Measurements from ENCODE around the gene FALEC. TPM values are rescaled to one million over a fixed set of nuclear protein-coding genes. Genes with fewer than 3 reads are reported as not detected.

The FALEC gene
- total RNA-seq, 1 experiment from 2014 or later, result not detected

GRCh38 chr1:150545486-150546032 lies 30.0 kb downstream of the FALEC start:
- peak; percentile 2 for DNase-seq (ENCODE audit: low spot score)

GRCh38 chr1:150546294-150546937 lies 30.9 kb downstream of the FALEC start:
- DNase-seq (ENCODE audit: low spot score), result peak; percentile 1

- DNase-seq (ENCODE audit: low spot score), result no peak
Observed at GRCh38 chr1:150548324-150548631, 32.7 kb downstream of the FALEC start.

GRCh38 chr1:150548632-150549495 lies 33.3 kb downstream of the FALEC start, which contains the start of gene ADAMTSL4:
Gene ADAMTSL4 (plus strand): TSS chr1:150549408. CDS start chr1:150552289, 2,881 bp downstream.
- no peak for DNase-seq (ENCODE audit: low spot score)

- DNase-seq (ENCODE audit: low spot score), result no peak
Observed at GRCh38 chr1:150549496-150550221, 34.1 kb downstream of the FALEC start.

- DNase-seq (ENCODE audit: low spot score), result no peak
Observed at GRCh38 chr1:150550222-150551050, 34.9 kb downstream of the FALEC start.

GRCh38 chr1:150551051-150551783 lies 35.7 kb downstream of the FALEC start:
- DNase-seq (ENCODE audit: low spot score), result no peak

GRCh38 chr1:150551784-150552127 lies 36.2 kb downstream of the FALEC start:
- DNase-seq (ENCODE audit: low spot score), result no peak

- DNase-seq (ENCODE audit: low spot score), result peak; percentile 84
Observed at GRCh38 chr1:150552128-150552910, 36.8 kb downstream of the FALEC start.

- DNase-seq (ENCODE audit: low spot score), result no peak
Observed at GRCh38 chr1:150552911-150553289, 37.3 kb downstream of the FALEC start.

GRCh38 chr1:150553392-150554085 lies 38.0 kb downstream of the FALEC start:
- no peak for DNase-seq (ENCODE audit: low spot score)

- DNase-seq (ENCODE audit: low spot score), result no peak
Observed at GRCh38 chr1:150554086-150554452, 38.5 kb downstream of the FALEC start.

GRCh38 chr1:150555198-150555970 lies 39.8 kb downstream of the FALEC start:
- DNase-seq (ENCODE audit: low spot score), result no peak

- DNase-seq (ENCODE audit: low spot score), result no peak
Observed at GRCh38 chr1:150555971-150556865, 40.7 kb downstream of the FALEC start.

- no peak for DNase-seq (ENCODE audit: low spot score)
Observed at GRCh38 chr1:150557065-150557600, 41.6 kb downstream of the FALEC start.

GRCh38 chr1:150557813-150558212 lies 42.3 kb downstream of the FALEC start:
- no peak for DNase-seq (ENCODE audit: low spot score)

- no peak for DNase-seq (ENCODE audit: low spot score)
Observed at GRCh38 chr1:150558303-150558704, 42.8 kb downstream of the FALEC start.
